H9 (cell line): ENCODE data around the gene PPP2R5B. TPM values are rescaled to one million over a fixed set of nuclear protein-coding genes. Genes with fewer than 3 reads are reported as not detected.

Source experiments
- DNase-seq: peaks from one replicate; pipeline ENCODE4 v3.0.0-alpha.2; 2017
- H2AFZ ChIP-seq: one replicate; pipeline ENCODE4 v1.6.1; 2013; ENCODE audit warnings: mild to moderate bottlenecking, low read length, control low read depth, moderate library complexity
- H2AK5ac ChIP-seq: 2 replicates; pipeline ENCODE4 v1.6.1; 2013; ENCODE audit warnings: low read length, control low read depth, mixed read lengths; ENCODE audit not compliant: insufficient read length
- H2BK120ac ChIP-seq: one replicate; pipeline ENCODE4 v1.6.1; 2013; ENCODE audit warnings: low read depth, mild to moderate bottlenecking, low read length, control low read depth, inconsistent platforms; ENCODE audit not compliant: poor library complexity, severe bottlenecking
- H2BK12ac ChIP-seq: 2 replicates; pipeline ENCODE4 v1.6.1; 2013; ENCODE audit warnings: low read length, control low read depth, mixed read lengths, low read depth; ENCODE audit not compliant: insufficient read length
- H2BK15ac ChIP-seq: 2 replicates; pipeline ENCODE4 v1.6.1; 2013; ENCODE audit warnings: low read depth, low read length, control low read depth
- H2BK20ac ChIP-seq: one replicate; pipeline ENCODE4 v1.6.1; 2013; ENCODE audit warnings: low read depth, mild to moderate bottlenecking, low read length, control low read depth, inconsistent platforms; ENCODE audit not compliant: poor library complexity, severe bottlenecking
- H2BK5ac ChIP-seq: 2 replicates; pipeline ENCODE4 v1.6.1; 2013; ENCODE audit warnings: low read length, control low read depth, mixed read lengths; ENCODE audit not compliant: insufficient read length
- H3K14ac ChIP-seq: 2 replicates; pipeline ENCODE4 v1.6.1; 2013; ENCODE audit warnings: low read length, control low read depth; ENCODE audit not compliant: insufficient read depth
- H3K18ac ChIP-seq: 2 replicates; pipeline ENCODE4 v1.6.1; 2013; ENCODE audit warnings: low read depth, mild to moderate bottlenecking, mixed read lengths, low read length, control low read depth; ENCODE audit not compliant: insufficient read length
- H3K23ac ChIP-seq: 2 replicates; pipeline ENCODE4 v1.6.1; 2013; ENCODE audit warnings: low read length, control low read depth, mixed read lengths, low read depth; ENCODE audit not compliant: insufficient read length
- H3K23me2 ChIP-seq: 2 replicates; pipeline ENCODE4 v1.6.1; 2013; ENCODE audit warnings: low read depth, mild to moderate bottlenecking, mixed read lengths, low read length, control low read depth; ENCODE audit not compliant: insufficient read length, poor library complexity, severe bottlenecking
- H3K27ac ChIP-seq: 2 replicates; pipeline ENCODE4 v1.5.1; 2013; ENCODE audit warnings: low read length, control low read depth, mixed read lengths, low read depth; ENCODE audit not compliant: insufficient read length
- H3K27me3 ChIP-seq: 2 replicates; pipeline ENCODE4 v1.6.1; 2013; ENCODE audit warnings: low read length, control low read depth, inconsistent platforms; ENCODE audit not compliant: insufficient read depth
- H3K4ac ChIP-seq: 2 replicates; pipeline ENCODE4 v1.6.1; 2013; ENCODE audit warnings: low read depth, mild to moderate bottlenecking, control low read depth, inconsistent platforms, low read length, moderate library complexity
- H3K4me1 ChIP-seq: 2 replicates; pipeline ENCODE4 v1.6.1; 2013; ENCODE audit warnings: low read length, control low read depth, inconsistent platforms; ENCODE audit not compliant: insufficient read depth
- H3K4me2 ChIP-seq: 2 replicates; pipeline ENCODE4 v1.6.1; 2013; ENCODE audit warnings: low read length, control low read depth, mixed read lengths; ENCODE audit not compliant: insufficient read length, insufficient read depth
- H3K56ac ChIP-seq: 2 replicates; pipeline ENCODE4 v1.6.1; 2013; ENCODE audit warnings: low read depth, mild to moderate bottlenecking, mixed read lengths, low read length, control low read depth; ENCODE audit not compliant: insufficient read length
- H3K79me1 ChIP-seq: 2 replicates; pipeline ENCODE4 v1.6.1; 2013; ENCODE audit warnings: low read depth, mild to moderate bottlenecking, moderate library complexity, low read length, control low read depth, inconsistent platforms; ENCODE audit not compliant: insufficient read depth, poor library complexity, severe bottlenecking
- H3K79me2 ChIP-seq: 2 replicates; pipeline ENCODE4 v1.6.1; 2013; ENCODE audit warnings: low read length, control low read depth, inconsistent platforms; ENCODE audit not compliant: insufficient read depth
- H3K9ac ChIP-seq: 2 replicates; pipeline ENCODE4 v1.6.1; 2013; ENCODE audit warnings: low read length, control low read depth, mixed read lengths; ENCODE audit not compliant: insufficient read length; ENCODE audit errors: extremely low read depth
- H3K9me3 ChIP-seq: one replicate; pipeline ENCODE4 v1.6.1; 2013; ENCODE audit warnings: low read depth, low read length, inconsistent platforms; ENCODE audit not compliant: control insufficient read depth
- H3T11ph ChIP-seq: one replicate; pipeline ENCODE4 v1.6.1; 2013; ENCODE audit warnings: mild to moderate bottlenecking, low read length, control low read depth, inconsistent platforms
- H4K20me1 ChIP-seq: one replicate; pipeline ENCODE4 v1.6.1; 2013; ENCODE audit not compliant: control insufficient read depth, insufficient read length, insufficient read depth
- H4K5ac ChIP-seq: 2 replicates; pipeline ENCODE4 v1.6.1; 2013; ENCODE audit warnings: low read depth, mild to moderate bottlenecking, mixed read lengths, low read length, control low read depth; ENCODE audit not compliant: insufficient read length
- H4K8ac ChIP-seq: replicated peaks from 2 replicates; pipeline ENCODE4 v1.6.1; 2013; ENCODE audit warnings: low read length, control low read depth, mixed read lengths, low read depth; ENCODE audit not compliant: insufficient read length
- H4K91ac ChIP-seq: 2 replicates; pipeline ENCODE4 v1.6.1; 2013; ENCODE audit warnings: low read depth, mild to moderate bottlenecking, moderate library complexity, mixed read lengths, low read length, control low read depth; ENCODE audit not compliant: insufficient read length
- H3K27ac Mint-ChIP-seq, 3 experiments: 2 replicates in 2 of 3; 3 replicates in 1 of 3; pipeline ENCODE4 v1.8.0; 2020 to 2021; ENCODE audit warnings: mixed read lengths in 3 of 3, mild to moderate bottlenecking in 1 of 3, moderate library complexity in 1 of 3
- H3K27me3 Mint-ChIP-seq: 2 replicates; pipeline ENCODE4 v1.8.0; 2021; ENCODE audit warnings: low read depth, mild to moderate bottlenecking, moderate library complexity, mixed read lengths
- H3K36me3 Mint-ChIP-seq, 3 experiments: 2 replicates in 2 of 3; 3 replicates in 1 of 3; pipeline ENCODE4 v1.8.0; 2020 to 2021; ENCODE audit warnings: low read depth in 3 of 3, mixed read lengths in 3 of 3; ENCODE audit not compliant: insufficient read depth in 1 of 3
- H3K4me1 Mint-ChIP-seq, 2 experiments: 2 replicates each; pipeline ENCODE4 v1.8.0; 2020; ENCODE audit warnings: mixed read lengths in 2 of 2
- H3K4me3 Mint-ChIP-seq, 2 experiments: 2 replicates in 1 of 2; 3 replicates in 1 of 2; pipeline ENCODE4 v1.8.0; 2020 to 2021; ENCODE audit warnings: mild to moderate bottlenecking in 2 of 2, mixed read lengths in 2 of 2, moderate library complexity in 1 of 2
- H3K9me3 Mint-ChIP-seq, 2 experiments: 2 replicates in 1 of 2; 3 replicates in 1 of 2; pipeline ENCODE4 v1.8.0; 2020; ENCODE audit warnings: mild to moderate bottlenecking in 2 of 2, mixed read lengths in 2 of 2, moderate library complexity in 1 of 2
- WGBS: extraction: QIAGEN DNeasy Blood & Tissue Kit; methylation state at CpG from one replicate; pipeline ENCODE4 v1.1.7; 2013; ENCODE audit warnings: missing lambda C conversion rate, low lambda C conversion rate, mixed read lengths; ENCODE audit not compliant: insufficient read length; ENCODE audit errors: extremely low coverage; 5-methylcytosine and 5-hydroxymethylcytosine counted together
- total RNA-seq: library from RNA; stranded (reverse); gene quantifications from 2 replicates; pipeline ENCODE4 v1.2.1, GENCODE V29; 2021
- TF ChIP-seq, protein P1 (sequence below): fragments of 200-600 bp; sonication (generic); conservative IDR thresholded peaks from 3 replicates; pipeline ENCODE4 v1.8.0; 2021; ENCODE audit warnings: antibody characterized with exemption, mild to moderate bottlenecking

PPP2R5B gene
- total RNA-seq, 1 experiment from 2014 or later: 6.3 TPM

DNA sequence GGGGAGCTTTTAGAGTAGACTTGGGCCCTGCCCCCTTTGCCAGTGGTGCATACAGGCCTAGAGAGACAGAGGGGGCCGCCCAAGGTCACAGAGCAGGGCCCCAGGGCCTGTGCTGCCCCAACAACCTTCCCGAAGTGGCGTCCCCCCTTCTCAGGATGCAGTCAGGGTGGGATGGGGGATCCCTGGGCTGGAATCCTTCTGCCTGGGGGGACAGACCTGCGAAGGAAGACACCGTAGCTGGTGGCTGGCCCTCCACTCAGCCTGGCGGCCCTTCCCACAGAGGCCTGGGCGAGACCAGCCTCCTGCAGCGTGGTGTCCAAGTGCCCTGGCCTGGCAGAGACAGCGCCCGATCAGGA is 31.7 kb upstream of the PPP2R5B start:
- Histone ChIP-seq H3K79me2 (no peaks in the 10 kb centered on the region), H3K4me1 (no peaks in the 10 kb centered on the region), H3K79me1 (no peaks in the 10 kb centered on the region), H3K4ac (no peak overlapping the region), H3K9ac (no peak overlapping the region), H4K8ac (no peak overlapping the region), H3K18ac (no peak overlapping the region), H3K27me3 (no peaks in the 10 kb centered on the region), H4K20me1 (peaks cover 4% of the 10 kb centered on the region), H3K14ac (no peak overlapping the region; the same call in 1 of the 2 replicates), H2BK15ac (no peak overlapping the region), H3K9me3 (no peaks in the 10 kb centered on the region), H4K5ac (no peak overlapping the region), H3T11ph (no peak overlapping the region), H3K56ac (no peak overlapping the region), H3K23me2 (peaks cover 4% of the 10 kb centered on the region), H3K27ac (no peak overlapping the region), H2BK12ac (no peak overlapping the region), H2AFZ (no peak overlapping the region), H3K23ac (no peak overlapping the region), H2AK5ac (no peak overlapping the region), H3K4me2 (no peak overlapping the region), H4K91ac (no peak overlapping the region), H2BK5ac (no peak overlapping the region), H2BK20ac (no peak overlapping the region), H2BK120ac (no peak overlapping the region)
- Mint-ChIP-seq H3K36me3 (peaks cover 0 to 8% (median 0%) of the 10 kb centered on the region in 3 experiments; a peak in 3 of 7 replicates), H3K27ac (no peak overlapping the region), H3K4me1 (peaks cover 6 to 21% of the 10 kb centered on the region in 2 experiments), H3K27me3 (no peaks in the 10 kb centered on the region), H3K9me3 (no peaks in the 10 kb centered on the region; a peak in 1 of 5 replicates), H3K4me3 (no peak overlapping the region)
- no CpG with 5 or more reads among the region's 10 CpGs for whole genome bisulfite sequencing
- TF ChIP-seq, protein P1, sequence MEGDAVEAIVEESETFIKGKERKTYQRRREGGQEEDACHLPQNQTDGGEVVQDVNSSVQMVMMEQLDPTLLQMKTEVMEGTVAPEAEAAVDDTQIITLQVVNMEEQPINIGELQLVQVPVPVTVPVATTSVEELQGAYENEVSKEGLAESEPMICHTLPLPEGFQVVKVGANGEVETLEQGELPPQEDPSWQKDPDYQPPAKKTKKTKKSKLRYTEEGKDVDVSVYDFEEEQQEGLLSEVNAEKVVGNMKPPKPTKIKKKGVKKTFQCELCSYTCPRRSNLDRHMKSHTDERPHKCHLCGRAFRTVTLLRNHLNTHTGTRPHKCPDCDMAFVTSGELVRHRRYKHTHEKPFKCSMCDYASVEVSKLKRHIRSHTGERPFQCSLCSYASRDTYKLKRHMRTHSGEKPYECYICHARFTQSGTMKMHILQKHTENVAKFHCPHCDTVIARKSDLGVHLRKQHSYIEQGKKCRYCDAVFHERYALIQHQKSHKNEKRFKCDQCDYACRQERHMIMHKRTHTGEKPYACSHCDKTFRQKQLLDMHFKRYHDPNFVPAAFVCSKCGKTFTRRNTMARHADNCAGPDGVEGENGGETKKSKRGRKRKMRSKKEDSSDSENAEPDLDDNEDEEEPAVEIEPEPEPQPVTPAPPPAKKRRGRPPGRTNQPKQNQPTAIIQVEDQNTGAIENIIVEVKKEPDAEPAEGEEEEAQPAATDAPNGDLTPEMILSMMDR: no peak
- no peak for DNase-seq
